Measurements from ENCODE around the gene PTPN6. TPM values are rescaled to one million over a fixed set of nuclear protein-coding genes. Genes with fewer than 3 reads are reported as not detected.

The PTPN6 gene
- total and polyA plus RNA-seq, 9 of the 15 experiments (the other 6 are each of a cell fraction or from before 2014, with no cell fraction given): 1.5 to 5.1 (median 3.9) TPM

DNA sequence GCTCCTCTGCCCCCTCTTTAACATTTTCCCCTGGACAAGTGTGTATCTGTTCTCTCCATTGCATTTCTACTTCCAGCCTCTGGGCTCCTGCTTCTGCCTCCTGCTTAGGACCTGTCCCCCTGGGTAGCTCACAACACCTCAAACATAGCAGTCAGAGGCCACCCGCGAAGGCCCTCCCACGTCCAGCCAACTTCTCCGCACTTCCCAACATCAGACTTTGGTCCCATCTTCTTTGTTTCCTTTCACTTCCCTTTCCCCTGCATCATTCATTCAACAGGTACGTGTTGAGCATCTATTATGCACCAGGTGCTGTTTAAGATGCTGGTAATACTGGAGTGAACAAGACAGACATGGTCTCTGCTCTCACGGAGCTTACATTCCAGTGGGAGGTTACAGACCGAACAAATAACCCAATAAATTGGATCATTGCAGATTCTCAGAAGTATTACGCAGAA lies 4.2 kb upstream of the PTPN6 start:
- intact Hi-C loops (cut with micrococcal nuclease) (loop anchor here (1.0 kb wide), 1 partner anchor 13 kb away; no protein-coding TSS in a partner anchor), in situ Hi-C loops (cut with MboI) (no loop called here)
- DNase-seq (ENCODE audit: extremely low read depth in 1 of 4, low spot score in 3 of 4) (no peak), ATAC-seq (no peak), FAIRE-seq (peak; percentile 35)
- ChIA-PET CTCF (ENCODE audit: low intra/inter-chr PET ratio) (interaction anchor here (1.2 kb wide), 1 partner anchor 18 kb away, joined by 4 read pairs; no protein-coding TSS in a partner anchor), POLR2A (interaction anchor here (0.5 to 6.3 kb wide), 7 partner anchors 12 to 164 kb away, joined by 3 to 98 read pairs (median 4); partner anchors contain the start of gene ATN1)
- Histone ChIP-seq H2AFZ (ENCODE audit: low read depth, low read length) (peak overlapping the region; percentile 34), H3K4me1 (replicated peaks in 1 of 2; ENCODE audit: control insufficient read depth in 2 of 2, insufficient read depth in 2 of 2, low read length in 2 of 2) (peaks cover 13 to 54% of the 10 kb centered on the region in 2 experiments), H3K36me3 (ENCODE audit: control insufficient read depth, insufficient read depth, low read length) (peaks cover 4% of the 10 kb centered on the region; the same call in 1 of the 3 replicates), H4K20me1 (replicated peaks; ENCODE audit: control insufficient read depth, insufficient read depth, low read length) (no peaks in the 10 kb centered on the region), H3K27ac (ENCODE audit: extremely low read depth, low read depth, low read length) (no peak overlapping the region), H3K4me3 (peak overlapping the region; percentile 13; the same call in 1 of the 2 replicates), H3K79me2 (ENCODE audit: control insufficient read depth, insufficient read depth, low read length) (peaks cover 13% of the 10 kb centered on the region), H3K27me3 (ENCODE audit: control insufficient read depth in 2 of 2, insufficient read depth in 2 of 2, low read length in 2 of 2) (no peaks in the 10 kb centered on the region), H3K4me2 (ENCODE audit: insufficient read depth, low read length) (peak overlapping the region; percentile 47; the same call in 1 of the 2 replicates), H3K9me1 (ENCODE audit: control insufficient read depth, insufficient read depth, low read length) (no peaks in the 10 kb centered on the region), H3K9me3 (replicated peaks; ENCODE audit: control insufficient read depth, insufficient read depth, low read depth, low read length) (no peaks in the 10 kb centered on the region), H3K9ac (ENCODE audit: insufficient read depth in 1 of 2, low read depth in 2 of 2, low read length in 2 of 2) (no peak overlapping the region; a peak in 1 of 4 replicates)
- no TSS peak for BruUV-seq (replicated peaks)
- 72% methylated on average over 8 of the region's 8 CpGs for WGBS (ENCODE audit: insufficient coverage, low coverage, missing lambda C conversion rate)
- TF ChIP-seq ZNF696 (CRISPR knock-in tag; conservative IDR thresholded peaks at IDR 0.05): no peak

DNA sequence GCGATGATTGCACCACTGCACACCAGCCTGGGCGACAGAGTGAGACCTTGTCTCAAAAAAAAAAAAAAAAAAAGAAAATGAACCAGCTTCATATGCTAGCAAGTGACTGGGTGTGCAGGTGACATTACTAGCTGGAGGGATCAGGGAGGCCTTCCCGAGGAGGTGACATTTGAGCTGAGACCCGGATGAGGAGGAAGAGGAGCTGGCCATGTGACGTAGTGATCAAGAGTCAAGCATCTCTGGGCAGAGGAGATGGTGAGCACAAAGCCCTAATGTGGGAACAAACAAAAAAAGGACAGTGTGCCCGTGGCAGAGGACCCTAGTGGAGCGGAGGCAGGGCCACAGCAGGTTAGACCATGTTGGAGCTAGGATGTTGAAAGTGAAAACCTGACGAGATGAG lies 3.5 kb upstream of the PTPN6 start:
- FAIRE-seq: no peak
- ChIA-PET CTCF (ENCODE audit: low intra/inter-chr PET ratio) (no interaction called here), POLR2A (interaction anchor here (0.7 to 6.3 kb wide), 4 partner anchors 11 to 27 kb away, joined by 3 to 98 read pairs (median 4); no protein-coding TSS in a partner anchor)
- no peak overlapping the region for H3K4me3 ChIP-seq
- H3K27me3 ChIP-seq (ENCODE audit: control insufficient read depth in 2 of 2, insufficient read depth in 2 of 2, low read length in 2 of 2): no peaks in the 10 kb centered on the region
- no peak overlapping the region for H3K9ac ChIP-seq (ENCODE audit: insufficient read depth in 1 of 2, low read depth in 2 of 2, low read length in 2 of 2)
- H3K36me3 ChIP-seq (ENCODE audit: control insufficient read depth, insufficient read depth, low read length): peaks cover 4% of the 10 kb centered on the region; the same call in 1 of the 3 replicates
- no peak overlapping the region for H3K4me2 ChIP-seq (ENCODE audit: insufficient read depth, low read length)
- ATAC-seq: no peak
- BruUV-seq (replicated peaks): no TSS peak
- H3K4me1 ChIP-seq (replicated peaks in 1 of 2; ENCODE audit: control insufficient read depth in 2 of 2, insufficient read depth in 2 of 2, low read length in 2 of 2): peaks cover 13 to 54% of the 10 kb centered on the region in 2 experiments
- intact Hi-C loops (cut with micrococcal nuclease) (no loop called here), in situ Hi-C loops (cut with MboI) (no loop called here)
- DNase-seq (ENCODE audit: extremely low read depth in 1 of 4, low spot score in 3 of 4): no peak
- H3K27ac ChIP-seq (ENCODE audit: extremely low read depth, low read depth, low read length): no peak overlapping the region
- TF ChIP-seq COPS2 (conservative IDR thresholded peaks at IDR 0.05) (no peak), LARP7 (IDR thresholded peaks at IDR 0.05) (no peak), ZFP36 (IDR thresholded peaks at IDR 0.05; ENCODE audit: low read depth, low read length, partially characterized antibody) (peak; percentile 55), FOXM1 (IDR thresholded peaks at IDR 0.05; ENCODE audit: low read depth) (no peak), FOXM1 (CRISPR knock-in tag; IDR thresholded peaks at IDR 0.05; ENCODE audit: low read depth) (no peak), PHF21A (IDR thresholded peaks at IDR 0.05; ENCODE audit: borderline replicate concordance, low read depth) (no peak)
- TF ChIP-seq, protein P1, sequence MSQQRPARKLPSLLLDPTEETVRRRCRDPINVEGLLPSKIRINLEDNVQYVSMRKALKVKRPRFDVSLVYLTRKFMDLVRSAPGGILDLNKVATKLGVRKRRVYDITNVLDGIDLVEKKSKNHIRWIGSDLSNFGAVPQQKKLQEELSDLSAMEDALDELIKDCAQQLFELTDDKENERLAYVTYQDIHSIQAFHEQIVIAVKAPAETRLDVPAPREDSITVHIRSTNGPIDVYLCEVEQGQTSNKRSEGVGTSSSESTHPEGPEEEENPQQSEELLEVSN (IDR thresholded peaks at IDR 0.05; ENCODE audit: borderline replicate concordance in 1 of 2, extremely low read depth in 1 of 2, insufficient read depth in 1 of 2, insufficient read length in 1 of 2, low read depth in 1 of 2, low read length in 1 of 2, poor library complexity in 1 of 2, severe bottlenecking in 1 of 2): no peak
- WGBS (ENCODE audit: insufficient coverage, low coverage, missing lambda C conversion rate): 79% methylated on average over 4 of the region's 8 CpGs
- H3K79me2 ChIP-seq (ENCODE audit: control insufficient read depth, insufficient read depth, low read length): peaks cover 13% of the 10 kb centered on the region
- no peak overlapping the region for H2AFZ ChIP-seq (ENCODE audit: low read depth, low read length)
- H3K9me3 ChIP-seq (replicated peaks; ENCODE audit: control insufficient read depth, insufficient read depth, low read depth, low read length): no peaks in the 10 kb centered on the region
- H4K20me1 ChIP-seq (replicated peaks; ENCODE audit: control insufficient read depth, insufficient read depth, low read length): no peaks in the 10 kb centered on the region
- no peaks in the 10 kb centered on the region for H3K9me1 ChIP-seq (ENCODE audit: control insufficient read depth, insufficient read depth, low read length)

Measured in K562 (cell line).